K562 (cell line): ENCODE measurements around the gene SAMD11. TPM values are rescaled to one million over a fixed set of nuclear protein-coding genes. Genes with fewer than 3 reads are reported as not detected.

Experiments
- CTCFL ChIP-seq: IDR thresholded peaks from 2 replicates; pipeline ENCODE4 v1.6.1; 2011; ENCODE audit warnings: borderline replicate concordance, low read depth, mild to moderate bottlenecking, moderate library complexity, low read length; ENCODE audit not compliant: insufficient read depth, poor library complexity, severe bottlenecking
- LARP7 ChIP-seq: fragments of 450-650 bp; IDR thresholded peaks from 2 replicates; pipeline ENCODE4 v1.6.1; 2016
- NBN ChIP-seq: fragments of 450-650 bp; IDR thresholded peaks from 2 replicates; pipeline ENCODE4 v1.6.1; 2016; ENCODE audit warnings: low read depth, mild to moderate bottlenecking
- POLR2G ChIP-seq: fragments of 200-400 bp; formaldehyde crosslinking; IDR thresholded peaks from 2 replicates; pipeline ENCODE4 v1.6.1; 2017; ENCODE audit warnings: low read depth, mild to moderate bottlenecking, antibody characterized with exemption, low read length, moderate library complexity
- ZBTB40 ChIP-seq, 2 experiments: fragments of 450-650 bp in 1 of 2; sonication (generic) in 1 of 2; formaldehyde crosslinking in 1 of 2; IDR thresholded peaks; 2 replicates each; pipeline versions ENCODE4 v1.7.1 to v1.9.0; 2016 to 2022; ENCODE audit warnings: inconsistent platforms in 1 of 2, mild to moderate bottlenecking in 1 of 2, missing genetic modification reagents in 1 of 2
- ZNF212 ChIP-seq: fragments of 450-650 bp; formaldehyde crosslinking; IDR thresholded peaks from 2 replicates; pipeline ENCODE4 v1.4.0; 2020; ENCODE audit warnings: mild to moderate bottlenecking
- ZNF445 ChIP-seq: fragments of 250-450 bp; sonication (Bioruptor Pico); IDR thresholded peaks from 2 replicates; pipeline ENCODE4 v1.4.0; 2020; ENCODE audit warnings: low read depth, mild to moderate bottlenecking, moderate library complexity
- polyA plus RNA-seq, 8 experiments: library from polyadenylated mRNA; depleted of rRNA in 4 of 8; stranded (reverse) in 5 of 8; unstranded in 3 of 8; fragments of >200 nt; fragmentation: Nextera tagmentation in 2 of 8; fragmentation: Illumina TruSeq in 1 of 8; extraction: Ambion mirVana in 2 of 8; extraction: Trizol in 1 of 8; gene quantifications; 2 replicates each; pipeline versions ENCODE4 v1.2.1 to v1.2.3, GENCODE V29; 2011 to 2014; ENCODE audit warnings: inconsistent platforms in 1 of 8, missing spikeins in 1 of 8
- total RNA-seq, 7 experiments: library from RNA; depleted of rRNA in 6 of 7; stranded (reverse); fragments of >200 nt in 6 of 7; fragmentation: Illumina TruSeq in 2 of 7; extraction: Trizol in 2 of 7; gene quantifications; 2 replicates each; pipeline versions ENCODE4 v1.2.1 to v1.2.3, GENCODE V29; 2011 to 2021; ENCODE audit warnings: low replicate concordance in 1 of 7

The SAMD11 gene
- total and polyA plus RNA-seq, 9 of the 15 experiments (the other 6 are each of a cell fraction or from before 2014, with no cell fraction given): 0.07 to 0.82 (median 0.11) TPM; not detected in 2

- TF ChIP-seq ZBTB40 (IDR thresholded peaks at IDR 0.05): no peak
- no peak for TF ChIP-seq ZBTB40 (CRISPR knock-in tag; IDR thresholded peaks at IDR 0.05)
- TF ChIP-seq NBN: no peak
- no peak for TF ChIP-seq ZNF445 (CRISPR knock-in tag)
- no peak for TF ChIP-seq CTCFL
- TF ChIP-seq ZNF212: no peak
- TF ChIP-seq LARP7: no peak
- TF ChIP-seq POLR2G: no peak
These were observed 9.8 kb downstream of the SAMD11 start (continued) for GRCh38 chr1:933603-933940.
